ENCODE data around the gene GPD2. TPM values are rescaled to one million over a fixed set of nuclear protein-coding genes. Genes with fewer than 3 reads are reported as not detected.
A peak's percentile ranks its signal among the peaks of the same experiment; 100 is the strongest.

The GPD2 gene
- total RNA-seq, 4 donors from 2014 or later: 78.0 to 127 (median 105) TPM

GRCh38 chr2:156580501-156580900 is 144.3 kb downstream of the GPD2 start:
- TF ChIP-seq POLR2A (IDR thresholded peaks at IDR 0.05) (no peak), CTCF (IDR thresholded peaks at IDR 0.05) (no peak)
- intact Hi-C loops (cut with DNase I): loop anchor here (5.0 kb wide), 1 partner anchor 253 kb away; no protein-coding TSS in a partner anchor

GRCh38 chr2:156581280-156581679 is 145.1 kb downstream of the GPD2 start:
- H3K4me3 ChIP-seq (replicated peaks in 1 of 3): no peak overlapping the region
- TF ChIP-seq CTCF (IDR thresholded peaks at IDR 0.05): no peak
- TF ChIP-seq POLR2A (IDR thresholded peaks at IDR 0.05): no peak
- no peaks in the 10 kb centered on the region for H3K27me3 ChIP-seq
- H3K27ac ChIP-seq: no peak overlapping the region
- DNase-seq: no peak
- no peaks in the 10 kb centered on the region for H3K4me1 ChIP-seq
- 97 to 98% methylated on average over 2 of the region's 2 CpGs for WGBS, 2 donors
- no peaks in the 10 kb centered on the region for H3K36me3 ChIP-seq
- intact Hi-C loops (cut with DNase I): loop anchor here (5.0 kb wide), 1 partner anchor 254 kb away; no protein-coding TSS in a partner anchor
- no peaks in the 10 kb centered on the region for H3K9me3 ChIP-seq

More at GRCh38 chr2:156580501-156580900, 144.3 kb downstream of the GPD2 start:
- Histone ChIP-seq H3K36me3 (no peaks in the 10 kb centered on the region), H3K4me3 (replicated peaks in 1 of 3) (no peak overlapping the region), H3K27me3 (no peaks in the 10 kb centered on the region), H3K27ac (no peak overlapping the region), H3K4me1 (no peaks in the 10 kb centered on the region), H3K9me3 (no peaks in the 10 kb centered on the region)
- no peak for DNase-seq

- Histone ChIP-seq H3K9me3 (no peaks in the 10 kb centered on the region), H3K4me1 (peaks cover 4 to 8% of the 10 kb centered on the region in 2 donors), H3K36me3 (no peaks in the 10 kb centered on the region), H3K27me3 (no peaks in the 10 kb centered on the region), H3K27ac (no peak overlapping the region), H3K4me3 (replicated peaks in 1 of 3) (no peak overlapping the region)
- WGBS, 2 donors: 96 to 100% methylated on average over 1 of the region's 1 CpG
- intact Hi-C loops (cut with DNase I): no loop called here
- TF ChIP-seq POLR2A (IDR thresholded peaks at IDR 0.05) (no peak), CTCF (IDR thresholded peaks at IDR 0.05) (no peak)
- no peak for DNase-seq
These were observed 149.3 kb downstream of the GPD2 start for GRCh38 chr2:156585457-156585856.

- intact Hi-C loops (cut with DNase I): no loop called here
- no peak overlapping the region for H3K27ac ChIP-seq
- no peak for DNase-seq
- no peaks in the 10 kb centered on the region for H3K9me3 ChIP-seq
- H3K36me3 ChIP-seq: no peaks in the 10 kb centered on the region
- H3K4me3 ChIP-seq (replicated peaks in 1 of 3): no peak overlapping the region
- no peaks in the 10 kb centered on the region for H3K27me3 ChIP-seq
- no peak for TF ChIP-seq CTCF (IDR thresholded peaks at IDR 0.05)
- no peak for TF ChIP-seq POLR2A (IDR thresholded peaks at IDR 0.05)
- WGBS, 2 donors: 90 to 92% methylated on average over 2 of the region's 2 CpGs
- peaks cover 4 to 8% of the 10 kb centered on the region in 2 donors for H3K4me1 ChIP-seq
These were observed 150.4 kb downstream of the GPD2 start for GRCh38 chr2:156586621-156587020.

GRCh38 chr2:156589381-156590079 is 153.4 kb downstream of the GPD2 start:
- no peak overlapping the region for H3K27ac ChIP-seq
- intact Hi-C loops (cut with DNase I): no loop called here
- TF ChIP-seq POLR2A (IDR thresholded peaks at IDR 0.05): no peak
- peak in 4 of 6 experiments; percentile 38 to 73 (median 61) for TF ChIP-seq CTCF (IDR thresholded peaks at IDR 0.05)
- DNase-seq: peak; percentile 18 to 23
- H3K36me3 ChIP-seq: no peaks in the 10 kb centered on the region
- no peaks in the 10 kb centered on the region for H3K9me3 ChIP-seq
- H3K27me3 ChIP-seq: no peaks in the 10 kb centered on the region
- peaks cover 4 to 8% of the 10 kb centered on the region in 2 donors for H3K4me1 ChIP-seq
- WGBS, 2 donors: 29 to 33% methylated on average over 10 of the region's 10 CpGs
- H3K4me3 ChIP-seq (replicated peaks in 1 of 3): no peak overlapping the region
